HG03060 (cell line): Measurements from ENCODE around the gene B3GALT6.

Source experiments
- ATAC-seq: cut with Tn5 transposase; IDR thresholded peaks from one replicate; pipeline ENCODE4 v1.9.1; 2021; ENCODE audit warnings: low read depth, moderate number of reproducible peaks; ENCODE audit not compliant: unreplicated experiment

B3GALT6 gene

GRCh38 chr1:1281533-1282321 lies 49.7 kb downstream of the B3GALT6 start:
- no peak for ATAC-seq

- no peak for ATAC-seq
These were observed 51.0 kb downstream of the B3GALT6 start for GRCh38 chr1:1282998-1283397.

- no peak for ATAC-seq
These were observed 51.8 kb downstream of the B3GALT6 start for GRCh38 chr1:1283821-1284220.
